GM12873 (cell line): ENCODE data around the gene SAP30.

ENCODE experiments used
- CTCF ChIP-seq: IDR thresholded peaks from 2 replicates; pipeline ENCODE4 v1.5.1; 2012; ENCODE audit warnings: low read depth, mild to moderate bottlenecking, moderate library complexity, low read length, control low read depth; ENCODE audit not compliant: insufficient read depth; ENCODE audit errors: missing control alignments

SAP30 gene

GRCh38 chr4:173347467-173347866, 23.3 kb upstream of the SAP30 start:
- no peak for TF ChIP-seq CTCF

GRCh38 chr4:173357939-173358338, 12.8 kb upstream of the SAP30 start:
- TF ChIP-seq CTCF, result no peak

DNA sequence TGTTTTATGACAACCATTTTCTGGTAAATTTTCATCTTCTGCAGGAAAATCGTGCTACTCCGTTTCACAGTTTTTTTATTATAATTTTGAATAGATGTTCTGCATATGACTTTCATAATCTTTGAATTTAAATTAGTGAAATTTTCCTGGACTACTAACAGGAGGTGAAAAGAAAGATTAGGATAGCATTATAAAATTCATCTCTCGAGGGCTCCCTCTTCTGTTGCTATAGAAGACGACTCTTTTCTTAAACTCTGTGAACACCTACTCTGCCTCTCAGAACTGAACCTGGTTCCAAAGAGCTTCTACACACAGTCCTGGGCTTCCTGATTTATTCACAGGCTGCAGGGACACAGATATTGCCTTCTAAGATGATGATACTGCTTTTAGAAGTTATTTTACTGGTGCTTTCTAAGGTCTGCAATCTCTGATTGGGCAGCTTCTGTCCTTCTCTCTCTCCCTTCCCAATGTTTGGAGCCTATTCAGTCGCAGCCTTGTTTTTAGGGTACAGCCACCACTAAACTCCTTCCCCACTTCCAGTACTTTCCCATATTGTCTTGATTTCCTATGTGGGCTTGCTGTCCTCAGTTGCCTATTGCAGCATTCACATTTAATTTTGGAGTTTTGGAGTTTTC, 10.1 kb upstream of the SAP30 start:
- peak; percentile 24 for TF ChIP-seq CTCF

DNA sequence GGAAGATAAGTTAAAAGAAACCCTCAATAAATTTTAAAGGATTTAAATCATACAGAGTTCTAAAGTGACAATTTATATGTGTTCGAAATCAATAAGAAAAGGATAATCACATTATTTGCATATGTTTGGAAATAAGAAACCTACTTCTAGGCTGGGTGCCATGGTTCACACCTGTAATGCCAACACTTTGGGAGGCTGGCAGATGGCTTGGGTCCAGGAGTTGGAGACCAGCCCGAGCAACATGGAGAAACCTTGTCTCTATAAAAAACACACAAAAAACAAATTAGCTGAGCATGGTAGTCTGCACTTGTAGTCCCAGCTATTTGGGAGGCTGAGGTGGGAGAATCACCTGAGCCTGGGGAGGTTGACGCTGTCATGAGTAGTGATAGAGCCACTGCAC, 8.1 kb upstream of the SAP30 start:
- no peak for TF ChIP-seq CTCF

GRCh38 chr4:173365359-173365996, 5.3 kb upstream of the SAP30 start:
- TF ChIP-seq CTCF, result no peak

GRCh38 chr4:173367285-173367684, 3.5 kb upstream of the SAP30 start:
- no peak for TF ChIP-seq CTCF

GRCh38 chr4:173367946-173368345, 2.8 kb upstream of the SAP30 start:
- TF ChIP-seq CTCF, result no peak
